HG03521 (cell line): Measurements from ENCODE around the gene NCKAP5L.
A peak's percentile ranks its signal among the peaks of the same experiment; 100 is the strongest.
"Not testable (repeated sequence)": the region's sequence is repeated elsewhere in the genome, so short reads cannot be mapped to it uniquely, and the experiment has no call there.

Experiments
- ATAC-seq: cut with Tn5 transposase; IDR thresholded peaks from one replicate; pipeline ENCODE4 v1.9.1; 2021; ENCODE audit warnings: mild to moderate bottlenecking, moderate library complexity; ENCODE audit not compliant: unreplicated experiment

NCKAP5L gene

GRCh38 chr12:49866859-49867569 lies 38.8 kb upstream of the NCKAP5L start:
- no peak for ATAC-seq

GRCh38 chr12:49865782-49866135 lies 37.5 kb upstream of the NCKAP5L start:
- ATAC-seq: no peak

GRCh38 chr12:49865109-49865781 lies 37.0 kb upstream of the NCKAP5L start:
- no peak for ATAC-seq

GRCh38 chr12:49864798-49865090 lies 36.5 kb upstream of the NCKAP5L start:
- ATAC-seq: no peak

- no peak for ATAC-seq
Observed at GRCh38 chr12:49863946-49864797, 36.0 kb upstream of the NCKAP5L start.

GRCh38 chr12:49860921-49861320 lies 32.7 kb upstream of the NCKAP5L start:
- ATAC-seq: not testable (repeated sequence)

GRCh38 chr12:49855890-49856289 lies 27.7 kb upstream of the NCKAP5L start:
- ATAC-seq: not testable (repeated sequence)

GRCh38 chr12:49854976-49855375 lies 26.8 kb upstream of the NCKAP5L start:
- ATAC-seq: no peak

- ATAC-seq: no peak
Observed at GRCh38 chr12:49853671-49854070, 25.5 kb upstream of the NCKAP5L start.

- no peak for ATAC-seq
Observed at GRCh38 chr12:49847161-49847560, 18.9 kb upstream of the NCKAP5L start.

- no peak for ATAC-seq
Observed at GRCh38 chr12:49846032-49846431, 17.8 kb upstream of the NCKAP5L start.

GRCh38 chr12:49843876-49844437 lies 15.7 kb upstream of the NCKAP5L start:
- ATAC-seq: no peak

GRCh38 chr12:49843411-49843810 lies 15.2 kb upstream of the NCKAP5L start:
- no peak for ATAC-seq

- ATAC-seq: peak; percentile 89
Observed at GRCh38 chr12:49842519-49843352, 14.5 kb upstream of the NCKAP5L start, which contains the start of gene BCDIN3D. Gene BCDIN3D (minus strand): TSS chr12:49843106. CDS start chr12:49843087, 19 bp downstream.

GRCh38 chr12:49838973-49839633 lies 10.9 kb upstream of the NCKAP5L start:
- ATAC-seq: no peak

- no peak for ATAC-seq
Observed at GRCh38 chr12:49832836-49833421, 4.7 kb upstream of the NCKAP5L start.

- no peak for ATAC-seq
Observed at GRCh38 chr12:49831717-49832116, 3.5 kb upstream of the NCKAP5L start.

GRCh38 chr12:49827401-49828099 lies 663 bp downstream of the NCKAP5L start:
- no peak for ATAC-seq

GRCh38 chr12:49827051-49827400 lies 1.2 kb downstream of the NCKAP5L start:
- no peak for ATAC-seq
